ENCODE data around the gene CUX1. TPM values are rescaled to one million over a fixed set of nuclear protein-coding genes. Genes with fewer than 3 reads are reported as not detected.

The CUX1 gene
- total and polyA plus RNA-seq, 2 of the 13 experiments (the other 11 are each of a cell fraction or from before 2014, with no cell fraction given) = 13.7 to 14.9 TPM

- Histone ChIP-seq H2AFZ (ENCODE audit: low read length) (no peak overlapping the region), H3K4me3 (replicated peaks in 1 of 3; ENCODE audit: insufficient read depth in 1 of 3, low read depth in 2 of 3, low read length in 3 of 3) (no peak overlapping the region), H3K4me1 (ENCODE audit: insufficient read depth, low read length) (peaks cover 50% of the 10 kb centered on the region), H3K27me3 (ENCODE audit: control insufficient read depth in 1 of 2, insufficient read depth in 2 of 2, low read length in 2 of 2) (no peaks in the 10 kb centered on the region), H3K79me2 (ENCODE audit: insufficient read depth, low read length) (no peaks in the 10 kb centered on the region), H3K9me3 (ENCODE audit: low read length) (no peaks in the 10 kb centered on the region), H3K36me3 (replicated peaks in 1 of 2; ENCODE audit: control insufficient read depth in 1 of 2, insufficient read depth in 2 of 2, low read length in 2 of 2) (no peaks in the 10 kb centered on the region), H3K9ac (ENCODE audit: insufficient read depth, low read depth, low read length) (no peak overlapping the region), H3K4me2 (ENCODE audit: low read depth, low read length) (no peak overlapping the region), H4K20me1 (ENCODE audit: insufficient read depth, low read length) (no peaks in the 10 kb centered on the region), H3K27ac (ENCODE audit: extremely low read length, insufficient read depth, low read length) (no peak overlapping the region)
- no peak for TF ChIP-seq PCBP2 (optimal IDR thresholded peaks at IDR 0.05; ENCODE audit: low read depth, low read length, poor library complexity, severe bottlenecking)
- TF ChIP-seq CENPBD1 (CRISPR knock-in tag; IDR thresholded peaks at IDR 0.05; ENCODE audit: borderline replicate concordance, low read depth) = no peak
- no peak for TF ChIP-seq ZBTB44 (CRISPR knock-in tag; IDR thresholded peaks at IDR 0.05)
- no peak for TF ChIP-seq RFX3 (CRISPR knock-in tag; IDR thresholded peaks at IDR 0.05)
- TF ChIP-seq NFKB2 (CRISPR knock-in tag; IDR thresholded peaks at IDR 0.05; ENCODE audit: borderline replicate concordance) = no peak
- TF ChIP-seq ZNF30 (CRISPR knock-in tag; IDR thresholded peaks at IDR 0.05) = no peak
- TF ChIP-seq GZF1 (CRISPR knock-in tag; IDR thresholded peaks at IDR 0.05) = no peak
- TF ChIP-seq STAT5B (CRISPR knock-in tag; IDR thresholded peaks at IDR 0.05) = no peak
- TF ChIP-seq RFX5 (IDR thresholded peaks at IDR 0.05; ENCODE audit: low read depth, low read length) = no peak
- TF ChIP-seq, protein P1, sequence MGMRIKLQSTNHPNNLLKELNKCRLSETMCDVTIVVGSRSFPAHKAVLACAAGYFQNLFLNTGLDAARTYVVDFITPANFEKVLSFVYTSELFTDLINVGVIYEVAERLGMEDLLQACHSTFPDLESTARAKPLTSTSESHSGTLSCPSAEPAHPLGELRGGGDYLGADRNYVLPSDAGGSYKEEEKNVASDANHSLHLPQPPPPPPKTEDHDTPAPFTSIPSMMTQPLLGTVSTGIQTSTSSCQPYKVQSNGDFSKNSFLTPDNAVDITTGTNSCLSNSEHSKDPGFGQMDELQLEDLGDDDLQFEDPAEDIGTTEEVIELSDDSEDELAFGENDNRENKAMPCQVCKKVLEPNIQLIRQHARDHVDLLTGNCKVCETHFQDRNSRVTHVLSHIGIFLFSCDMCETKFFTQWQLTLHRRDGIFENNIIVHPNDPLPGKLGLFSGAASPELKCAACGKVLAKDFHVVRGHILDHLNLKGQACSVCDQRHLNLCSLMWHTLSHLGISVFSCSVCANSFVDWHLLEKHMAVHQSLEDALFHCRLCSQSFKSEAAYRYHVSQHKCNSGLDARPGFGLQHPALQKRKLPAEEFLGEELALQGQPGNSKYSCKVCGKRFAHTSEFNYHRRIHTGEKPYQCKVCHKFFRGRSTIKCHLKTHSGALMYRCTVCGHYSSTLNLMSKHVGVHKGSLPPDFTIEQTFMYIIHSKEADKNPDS (CRISPR knock-in tag; IDR thresholded peaks at IDR 0.05) = no peak
- no peak for TF ChIP-seq ZMYM3 (CRISPR knock-in tag; IDR thresholded peaks at IDR 0.05)
- TF ChIP-seq, protein P2, sequence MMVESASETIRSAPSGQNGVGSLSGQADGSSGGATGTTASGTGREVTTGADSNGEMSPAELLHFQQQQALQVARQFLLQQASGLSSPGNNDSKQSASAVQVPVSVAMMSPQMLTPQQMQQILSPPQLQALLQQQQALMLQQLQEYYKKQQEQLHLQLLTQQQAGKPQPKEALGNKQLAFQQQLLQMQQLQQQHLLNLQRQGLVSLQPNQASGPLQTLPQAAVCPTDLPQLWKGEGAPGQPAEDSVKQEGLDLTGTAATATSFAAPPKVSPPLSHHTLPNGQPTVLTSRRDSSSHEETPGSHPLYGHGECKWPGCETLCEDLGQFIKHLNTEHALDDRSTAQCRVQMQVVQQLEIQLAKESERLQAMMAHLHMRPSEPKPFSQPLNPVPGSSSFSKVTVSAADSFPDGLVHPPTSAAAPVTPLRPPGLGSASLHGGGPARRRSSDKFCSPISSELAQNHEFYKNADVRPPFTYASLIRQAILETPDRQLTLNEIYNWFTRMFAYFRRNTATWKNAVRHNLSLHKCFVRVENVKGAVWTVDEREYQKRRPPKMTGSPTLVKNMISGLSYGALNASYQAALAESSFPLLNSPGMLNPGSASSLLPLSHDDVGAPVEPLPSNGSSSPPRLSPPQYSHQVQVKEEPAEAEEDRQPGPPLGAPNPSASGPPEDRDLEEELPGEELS (CRISPR knock-in tag; IDR thresholded peaks at IDR 0.05) = no peak
- CTCF ChIA-PET (ENCODE audit: low intra/inter-chr PET ratio, low total read pairs) = no interaction called here
- FAIRE-seq (no peak), ATAC-seq (no peak), DNase-seq (ENCODE audit: low spot score) (no peak)
- intact Hi-C loops (cut with micrococcal nuclease; ENCODE audit: unreplicated experiment) = no loop called here
- POLR2A ChIA-PET = no interaction called here
- 92% methylated on average over 10 of the region's 13 CpGs for WGBS (ENCODE audit: low lambda C conversion rate)
- BruUV-seq (replicated peaks) = no TSS peak
- in situ Hi-C loops (cut with HindIII; ENCODE audit: extremely low pct_ligation_motif_present, low pct_unique_long_range_greater_than_20kb) = loop anchor here (25.0 kb wide), 1 partner anchor 575 kb away; no protein-coding TSS in a partner anchor
Observed at GRCh38 chr7:102262546-102262945, 445.1 kb downstream of the CUX1 start.
